AG09309 (cell line): Measurements from ENCODE around the gene SRCIN1.

ENCODE experiments used
- DNase-seq: peaks from one replicate; pipeline ENCODE4 v3.0.0-alpha.2; 2010; ENCODE audit warnings: low read depth
- H3K4me3 ChIP-seq: 2 replicates; pipeline ENCODE4 v1.5.1; 2011; ENCODE audit warnings: mild to moderate bottlenecking, low read depth, low read length, moderate library complexity; ENCODE audit not compliant: control insufficient read depth
- CTCF ChIP-seq: IDR thresholded peaks from 2 replicates; pipeline ENCODE4 v1.5.1; 2011; ENCODE audit warnings: mild to moderate bottlenecking, low read depth, low read length, inconsistent platforms; ENCODE audit not compliant: insufficient read depth, control insufficient read depth; ENCODE audit errors: missing control alignments

Gene SRCIN1

DNA sequence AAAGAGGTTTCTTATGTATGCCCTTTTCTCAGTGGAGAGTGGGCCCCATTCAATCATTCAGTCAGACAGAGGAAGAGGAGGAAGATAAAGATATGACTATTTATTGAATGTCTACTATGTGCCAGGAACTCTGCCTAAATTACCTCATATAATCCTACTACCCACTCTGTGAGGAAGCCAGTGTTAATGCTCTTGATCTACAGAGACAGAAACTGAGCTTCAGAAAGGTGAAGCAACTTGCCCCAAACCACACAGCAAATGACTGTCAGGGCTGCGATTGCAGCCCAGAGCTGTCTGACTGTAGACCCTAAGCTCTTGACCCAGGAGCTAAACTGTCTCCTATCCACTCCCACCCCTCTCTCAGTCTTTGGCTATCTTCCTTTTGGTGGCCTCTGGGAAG is 8.4 kb downstream of the SRCIN1 start:
- TF ChIP-seq CTCF = no peak
- no peak for DNase-seq
- no peak overlapping the region for H3K4me3 ChIP-seq

DNA sequence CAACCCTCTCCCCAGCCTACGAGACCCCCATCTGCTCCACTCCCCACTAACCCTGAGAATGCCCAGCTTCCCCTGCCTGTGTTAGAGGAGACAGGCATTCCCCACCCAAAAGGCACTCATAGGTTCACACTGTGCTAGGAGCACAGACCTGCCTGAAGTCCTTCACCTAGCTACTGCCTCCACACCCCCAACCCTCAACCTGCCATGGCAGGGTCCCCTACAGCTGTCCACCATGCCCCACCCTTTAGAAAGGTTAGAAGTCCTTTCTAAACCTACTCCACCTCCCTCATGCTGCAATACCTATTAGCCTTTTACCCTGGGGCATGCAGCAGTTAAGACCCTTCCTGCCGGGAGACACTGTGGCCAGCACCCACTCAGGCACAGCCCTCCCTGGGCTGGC is 9.1 kb downstream of the SRCIN1 start:
- DNase-seq = no peak
- TF ChIP-seq CTCF = no peak

GRCh38 chr17:38595892-38596291 is 9.9 kb downstream of the SRCIN1 start:
- DNase-seq = no peak
- no peak overlapping the region for H3K4me3 ChIP-seq
- no peak for TF ChIP-seq CTCF

More for the DNA sequence above, 9.1 kb downstream of the SRCIN1 start:
- H3K4me3 ChIP-seq = no peak overlapping the region

DNA sequence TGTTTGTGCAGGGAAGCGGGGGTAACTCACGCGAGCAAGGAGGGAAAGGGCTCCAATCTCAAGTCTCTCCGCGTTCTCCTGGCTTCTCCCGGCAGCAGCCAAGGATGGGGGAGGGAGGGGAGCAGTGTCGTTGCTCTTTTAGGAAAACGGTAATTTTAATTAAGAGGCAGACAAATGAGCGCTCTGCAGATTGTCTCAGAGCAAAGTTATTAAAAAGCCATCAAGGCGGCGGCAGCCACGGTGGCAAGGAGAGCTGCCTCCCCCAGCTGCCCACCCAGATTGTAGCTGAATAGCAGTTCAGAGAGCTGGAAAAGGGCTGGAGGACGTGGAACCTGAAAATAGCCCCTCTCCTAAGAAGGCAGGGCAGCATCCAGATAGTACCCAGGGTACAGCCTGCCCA is 11.6 kb downstream of the SRCIN1 start:
- no peak for DNase-seq
- H3K4me3 ChIP-seq = no peak overlapping the region
- TF ChIP-seq CTCF = no peak

GRCh38 chr17:38592487-38592886 is 13.3 kb downstream of the SRCIN1 start:
- no peak for TF ChIP-seq CTCF
- no peak overlapping the region for H3K4me3 ChIP-seq
- DNase-seq = no peak

- DNase-seq = no peak
- no peak for TF ChIP-seq CTCF
- no peak overlapping the region for H3K4me3 ChIP-seq
Measured at GRCh38 chr17:38591759-38592241, 14.0 kb downstream of the SRCIN1 start.
